ENCODE results near the gene BPTF. TPM values are rescaled to one million over a fixed set of nuclear protein-coding genes. Genes with fewer than 3 reads are reported as not detected.

Gene BPTF
- total and polyA plus RNA-seq, 2 of the 13 experiments (the other 11 are each of a cell fraction or from before 2014, with no cell fraction given) = 43.5 to 66.1 TPM

GRCh38 chr17:67824735-67825626, at the start of gene BPTF (continued):
- TF ChIP-seq FUBP1 (CRISPR knock-in tag; IDR thresholded peaks at IDR 0.05; ENCODE audit: borderline replicate concordance) (no peak), TFAP4 (IDR thresholded peaks at IDR 0.05; ENCODE audit: borderline replicate concordance, low read depth) (peak; percentile 42; the same call in 1 of the 2 replicates), ZSCAN5A (CRISPR knock-in tag; IDR thresholded peaks at IDR 0.05; ENCODE audit: borderline replicate concordance) (no peak), UBTF (CRISPR knock-in tag; IDR thresholded peaks at IDR 0.05) (peak; percentile 90), RBFOX2 (IDR thresholded peaks at IDR 0.05; ENCODE audit: low read depth, low read length) (peak; percentile 93), ZNF24 (IDR thresholded peaks at IDR 0.05) (0 out of 2 replicates have a peak, but pooled peaks have one; percentile 49), FOSL2 (CRISPR knock-in tag; IDR thresholded peaks at IDR 0.05) (peak; percentile 16; the same call in 1 of the 2 replicates), ZNF468 (CRISPR knock-in tag; IDR thresholded peaks at IDR 0.05) (peak; percentile 92; the same call in 1 of the 2 replicates), MLXIP (CRISPR knock-in tag; IDR thresholded peaks at IDR 0.05; ENCODE audit: borderline replicate concordance) (0 out of 2 replicates have a peak, but pooled peaks have one; percentile 26), ZNF431 (CRISPR knock-in tag; IDR thresholded peaks at IDR 0.05; ENCODE audit: borderline replicate concordance, low read depth) (peak; percentile 76; the same call in 1 of the 2 replicates), RBM39 (IDR thresholded peaks at IDR 0.05; ENCODE audit: low read depth, low read length, poor library complexity, severe bottlenecking) (peak; percentile 68), SIN3A (IDR thresholded peaks at IDR 0.05; ENCODE audit: borderline replicate concordance, low read depth, low read length) (peak; percentile 58; the same call in 1 of the 2 replicates), ZC3H4 (CRISPR knock-in tag; IDR thresholded peaks at IDR 0.05; ENCODE audit: borderline replicate concordance) (no peak), RXRB (CRISPR knock-in tag; IDR thresholded peaks at IDR 0.05; ENCODE audit: borderline replicate concordance) (peak; percentile 44; the same call in 1 of the 2 replicates)

Measured in HepG2 (cell line).